Retinal pigment epithelial cell (primary cell): ENCODE data around the gene WBP2NL.

Experiments
- DNase-seq: peaks from one replicate; pipeline ENCODE4 v3.0.0-alpha.2; 2010; ENCODE audit warnings: low read depth
- H3K4me3 ChIP-seq: 2 replicates; pipeline ENCODE4 v1.5.1; 2011; ENCODE audit warnings: mild to moderate bottlenecking, low read length, control low read depth, moderate library complexity
- TF ChIP-seq, protein P1 (sequence below): conservative IDR thresholded peaks from 2 replicates; pipeline ENCODE4 v1.5.1; 2011; ENCODE audit warnings: low read depth, low read length, control low read depth, inconsistent platforms

The WBP2NL gene

DNA sequence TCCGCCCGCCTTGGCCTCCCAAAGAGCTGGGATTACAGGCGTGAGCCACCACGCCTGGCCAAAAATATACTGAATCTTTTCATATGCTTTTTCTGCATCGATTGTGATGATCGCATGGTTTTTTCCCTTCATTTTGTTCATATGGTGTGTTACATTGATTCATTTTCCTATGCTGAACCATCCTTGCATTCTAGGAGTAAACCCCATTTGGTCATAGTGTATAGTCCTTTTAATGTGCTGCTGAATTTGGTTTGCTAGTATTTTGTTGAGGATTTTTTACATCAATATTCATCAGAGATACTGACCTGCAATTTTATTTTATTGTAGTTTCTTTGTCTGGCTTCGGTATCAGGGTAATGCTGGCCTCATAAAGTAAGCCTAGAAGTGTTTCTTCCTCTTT is 12.2 kb downstream of the WBP2NL start:
- H3K4me3 ChIP-seq = no peak overlapping the region
- TF ChIP-seq, protein P1, sequence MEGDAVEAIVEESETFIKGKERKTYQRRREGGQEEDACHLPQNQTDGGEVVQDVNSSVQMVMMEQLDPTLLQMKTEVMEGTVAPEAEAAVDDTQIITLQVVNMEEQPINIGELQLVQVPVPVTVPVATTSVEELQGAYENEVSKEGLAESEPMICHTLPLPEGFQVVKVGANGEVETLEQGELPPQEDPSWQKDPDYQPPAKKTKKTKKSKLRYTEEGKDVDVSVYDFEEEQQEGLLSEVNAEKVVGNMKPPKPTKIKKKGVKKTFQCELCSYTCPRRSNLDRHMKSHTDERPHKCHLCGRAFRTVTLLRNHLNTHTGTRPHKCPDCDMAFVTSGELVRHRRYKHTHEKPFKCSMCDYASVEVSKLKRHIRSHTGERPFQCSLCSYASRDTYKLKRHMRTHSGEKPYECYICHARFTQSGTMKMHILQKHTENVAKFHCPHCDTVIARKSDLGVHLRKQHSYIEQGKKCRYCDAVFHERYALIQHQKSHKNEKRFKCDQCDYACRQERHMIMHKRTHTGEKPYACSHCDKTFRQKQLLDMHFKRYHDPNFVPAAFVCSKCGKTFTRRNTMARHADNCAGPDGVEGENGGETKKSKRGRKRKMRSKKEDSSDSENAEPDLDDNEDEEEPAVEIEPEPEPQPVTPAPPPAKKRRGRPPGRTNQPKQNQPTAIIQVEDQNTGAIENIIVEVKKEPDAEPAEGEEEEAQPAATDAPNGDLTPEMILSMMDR = no peak
- DNase-seq = no peak

- TF ChIP-seq, protein P1 = no peak
- H3K4me3 ChIP-seq = no peak overlapping the region
- DNase-seq = no peak
These were observed 14.8 kb downstream of the WBP2NL start for GRCh38 chr22:42013385-42013784.

GRCh38 chr22:42016111-42016510 is 17.5 kb downstream of the WBP2NL start:
- no peak overlapping the region for H3K4me3 ChIP-seq
- TF ChIP-seq, protein P1 = no peak
- DNase-seq = no peak

DNA sequence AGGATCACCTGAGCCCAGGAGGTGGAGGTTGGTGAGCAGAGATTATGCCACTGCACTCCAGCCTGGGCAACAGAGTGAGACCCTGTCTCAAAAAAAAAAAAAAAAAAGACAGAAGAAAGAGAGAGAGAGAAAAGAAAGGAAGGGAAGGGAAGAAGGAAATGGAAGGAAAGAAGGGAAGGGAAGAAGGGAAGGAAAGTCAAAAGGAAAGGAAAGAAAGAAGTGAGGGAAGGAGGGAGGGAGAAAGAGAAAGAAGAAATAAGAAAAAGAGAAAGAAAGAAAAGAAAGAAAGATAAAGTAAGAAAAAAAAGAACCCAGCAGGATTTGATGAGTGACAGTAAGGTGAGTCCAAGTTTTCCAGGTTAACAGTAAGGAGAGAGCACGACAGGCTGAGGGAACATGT is 19.6 kb downstream of the WBP2NL start:
- TF ChIP-seq, protein P1 = no peak
- DNase-seq = no peak
- no peak overlapping the region for H3K4me3 ChIP-seq

- TF ChIP-seq, protein P1 = no peak
- DNase-seq = no peak
- no peak overlapping the region for H3K4me3 ChIP-seq
These were observed 23.0 kb downstream of the WBP2NL start for GRCh38 chr22:42021571-42021970.

DNA sequence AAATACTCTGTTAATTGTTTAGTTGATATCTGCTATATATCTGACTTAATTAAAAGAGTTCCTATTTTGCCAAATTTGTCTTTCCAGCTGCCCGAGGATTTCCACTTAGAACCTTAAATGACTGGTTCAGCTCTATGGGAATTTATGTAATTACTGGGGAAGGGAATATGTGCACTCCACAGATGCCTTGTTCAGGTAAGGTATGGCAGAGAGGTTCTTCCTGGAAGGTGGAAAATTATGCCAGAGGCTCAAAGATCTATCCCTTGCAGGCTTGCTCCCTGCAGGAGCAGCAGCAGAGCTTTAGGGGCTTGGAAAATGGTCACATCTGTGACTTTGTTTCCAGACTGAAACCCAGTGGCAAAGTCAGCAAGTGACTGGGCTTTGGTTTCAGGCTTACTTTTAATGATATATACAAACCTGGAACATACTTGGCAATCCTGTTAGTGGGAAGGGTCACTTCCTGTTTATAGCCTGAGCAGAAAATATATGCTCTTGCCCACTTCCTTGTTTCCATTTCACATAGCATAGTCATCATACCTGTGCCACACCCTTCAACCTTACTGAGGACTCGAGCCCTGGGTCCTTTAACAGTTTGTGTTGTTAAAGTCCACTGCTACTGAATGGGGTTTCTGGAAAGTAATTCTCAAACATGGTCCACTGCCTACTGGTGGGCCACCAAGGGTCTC is 23.7 kb downstream of the WBP2NL start:
- TF ChIP-seq, protein P1 = no peak
- DNase-seq = no peak
- no peak overlapping the region for H3K4me3 ChIP-seq

GRCh38 chr22:42025421-42025820 is 26.8 kb downstream of the WBP2NL start:
- TF ChIP-seq, protein P1 = no peak
- no peak for DNase-seq
- H3K4me3 ChIP-seq = no peak overlapping the region
